Measurements from ENCODE around the gene MYH9. TPM values are rescaled to one million over a fixed set of nuclear protein-coding genes. Genes with fewer than 3 reads are reported as not detected.
"Not testable (repeated sequence)": the region's sequence is repeated elsewhere in the genome, so short reads cannot be mapped to it uniquely, and the experiment has no call there.

Gene MYH9
- total RNA-seq, 1 donor from 2014 or later, result 1,853 TPM

DNA sequence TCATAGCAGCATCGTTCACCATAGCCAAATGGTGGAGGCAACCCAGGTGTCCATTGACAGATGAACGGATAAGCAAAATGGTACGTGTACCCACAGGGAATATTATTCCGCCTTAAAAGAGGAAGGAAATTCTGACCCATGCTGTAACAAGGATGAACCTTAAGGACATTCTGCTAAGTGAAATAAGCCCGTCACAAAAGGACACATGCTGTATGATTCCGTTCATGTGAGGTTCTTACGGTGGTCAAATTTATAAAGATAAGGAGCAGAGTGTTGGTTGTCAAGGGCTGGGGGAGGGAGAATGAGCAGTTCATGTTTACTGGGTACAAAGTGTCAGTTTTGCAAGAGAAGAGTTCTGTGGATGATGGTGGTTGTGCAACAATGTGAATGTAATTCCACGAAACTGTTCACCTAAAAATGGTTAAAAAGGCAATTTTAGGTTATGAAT lies 108.5 kb downstream of the MYH9 start:
- Mint-ChIP-seq H3K27ac (ENCODE audit: unreplicated experiment) (peak overlapping the region; percentile 33), H3K27me3 (ENCODE audit: low read depth) (no peaks in the 10 kb centered on the region), H3K9me3 (ENCODE audit: low read depth) (no peaks in the 10 kb centered on the region), H3K4me1 (ENCODE audit: low read depth) (peaks cover 12% of the 10 kb centered on the region), H3K36me3 (ENCODE audit: low read depth) (peaks cover 36% of the 10 kb centered on the region), H3K4me3 (ENCODE audit: unreplicated experiment) (no peak overlapping the region)
- DNase-seq (ENCODE audit: low spot score), result no peak
- TF ChIP-seq, protein P1, sequence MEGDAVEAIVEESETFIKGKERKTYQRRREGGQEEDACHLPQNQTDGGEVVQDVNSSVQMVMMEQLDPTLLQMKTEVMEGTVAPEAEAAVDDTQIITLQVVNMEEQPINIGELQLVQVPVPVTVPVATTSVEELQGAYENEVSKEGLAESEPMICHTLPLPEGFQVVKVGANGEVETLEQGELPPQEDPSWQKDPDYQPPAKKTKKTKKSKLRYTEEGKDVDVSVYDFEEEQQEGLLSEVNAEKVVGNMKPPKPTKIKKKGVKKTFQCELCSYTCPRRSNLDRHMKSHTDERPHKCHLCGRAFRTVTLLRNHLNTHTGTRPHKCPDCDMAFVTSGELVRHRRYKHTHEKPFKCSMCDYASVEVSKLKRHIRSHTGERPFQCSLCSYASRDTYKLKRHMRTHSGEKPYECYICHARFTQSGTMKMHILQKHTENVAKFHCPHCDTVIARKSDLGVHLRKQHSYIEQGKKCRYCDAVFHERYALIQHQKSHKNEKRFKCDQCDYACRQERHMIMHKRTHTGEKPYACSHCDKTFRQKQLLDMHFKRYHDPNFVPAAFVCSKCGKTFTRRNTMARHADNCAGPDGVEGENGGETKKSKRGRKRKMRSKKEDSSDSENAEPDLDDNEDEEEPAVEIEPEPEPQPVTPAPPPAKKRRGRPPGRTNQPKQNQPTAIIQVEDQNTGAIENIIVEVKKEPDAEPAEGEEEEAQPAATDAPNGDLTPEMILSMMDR (IDR thresholded peaks at IDR 0.05), result no peak

GRCh38 chr22:36277482-36278291 lies 110.1 kb downstream of the MYH9 start:
- TF ChIP-seq, protein P1 (IDR thresholded peaks at IDR 0.05), result peak; percentile 86
- peaks cover 12% of the 10 kb centered on the region for H3K4me1 Mint-ChIP-seq (ENCODE audit: low read depth)
- H3K27me3 Mint-ChIP-seq (ENCODE audit: low read depth), result no peaks in the 10 kb centered on the region
- peaks cover 26% of the 10 kb centered on the region for H3K36me3 Mint-ChIP-seq (ENCODE audit: low read depth)
- H3K4me3 Mint-ChIP-seq (ENCODE audit: unreplicated experiment), result no peak overlapping the region
- H3K9me3 Mint-ChIP-seq (ENCODE audit: low read depth), result no peaks in the 10 kb centered on the region
- H3K27ac Mint-ChIP-seq (ENCODE audit: unreplicated experiment), result peak overlapping the region; percentile 49
- DNase-seq (ENCODE audit: low spot score), result peak; percentile 58

- Mint-ChIP-seq H3K27ac (ENCODE audit: unreplicated experiment) (peak overlapping the region; percentile 66), H3K4me1 (ENCODE audit: low read depth) (peaks cover 10% of the 10 kb centered on the region), H3K27me3 (ENCODE audit: low read depth) (no peaks in the 10 kb centered on the region), H3K4me3 (ENCODE audit: unreplicated experiment) (no peak overlapping the region), H3K9me3 (ENCODE audit: low read depth) (peaks cover 3% of the 10 kb centered on the region), H3K36me3 (ENCODE audit: low read depth) (peaks cover 6% of the 10 kb centered on the region)
- TF ChIP-seq, protein P1 (IDR thresholded peaks at IDR 0.05), result no peak
- DNase-seq (ENCODE audit: low spot score), result no peak
These were observed 113.2 kb downstream of the MYH9 start for GRCh38 chr22:36274531-36274930.

- not testable (repeated sequence) for H3K9me3 Mint-ChIP-seq (ENCODE audit: low read depth); H3K4me1 Mint-ChIP-seq (ENCODE audit: low read depth); H3K36me3 Mint-ChIP-seq (ENCODE audit: low read depth); H3K27me3 Mint-ChIP-seq (ENCODE audit: low read depth); H3K27ac Mint-ChIP-seq (ENCODE audit: unreplicated experiment); H3K4me3 Mint-ChIP-seq (ENCODE audit: unreplicated experiment)
- peak; percentile 57 for DNase-seq (ENCODE audit: low spot score)
These were observed 115.8 kb downstream of the MYH9 start for GRCh38 chr22:36271951-36272350.

GRCh38 chr22:36271231-36271630 lies 116.5 kb downstream of the MYH9 start:
- H3K9me3 Mint-ChIP-seq (ENCODE audit: low read depth); H3K36me3 Mint-ChIP-seq (ENCODE audit: low read depth); H3K4me1 Mint-ChIP-seq (ENCODE audit: low read depth); H3K4me3 Mint-ChIP-seq (ENCODE audit: unreplicated experiment); H3K27me3 Mint-ChIP-seq (ENCODE audit: low read depth): not testable (repeated sequence)
- DNase-seq (ENCODE audit: low spot score), result peak; percentile 52
- H3K27ac Mint-ChIP-seq (ENCODE audit: unreplicated experiment), result peak overlapping the region; percentile 35

GRCh38 chr22:36267896-36268485 lies 119.8 kb downstream of the MYH9 start:
- Mint-ChIP-seq H3K27ac (ENCODE audit: unreplicated experiment) (peak overlapping the region; percentile 34), H3K4me1 (ENCODE audit: low read depth) (peaks cover 12% of the 10 kb centered on the region), H3K36me3 (ENCODE audit: low read depth) (peaks cover 11% of the 10 kb centered on the region), H3K9me3 (ENCODE audit: low read depth) (peaks cover 3% of the 10 kb centered on the region), H3K4me3 (ENCODE audit: unreplicated experiment) (no peak overlapping the region), H3K27me3 (ENCODE audit: low read depth) (no peaks in the 10 kb centered on the region)
- TF ChIP-seq, protein P1 (IDR thresholded peaks at IDR 0.05), result no peak
- DNase-seq (ENCODE audit: low spot score), result peak; percentile 64
